ENCODE data around the gene NT5C3B.

The NT5C3B gene

DNA sequence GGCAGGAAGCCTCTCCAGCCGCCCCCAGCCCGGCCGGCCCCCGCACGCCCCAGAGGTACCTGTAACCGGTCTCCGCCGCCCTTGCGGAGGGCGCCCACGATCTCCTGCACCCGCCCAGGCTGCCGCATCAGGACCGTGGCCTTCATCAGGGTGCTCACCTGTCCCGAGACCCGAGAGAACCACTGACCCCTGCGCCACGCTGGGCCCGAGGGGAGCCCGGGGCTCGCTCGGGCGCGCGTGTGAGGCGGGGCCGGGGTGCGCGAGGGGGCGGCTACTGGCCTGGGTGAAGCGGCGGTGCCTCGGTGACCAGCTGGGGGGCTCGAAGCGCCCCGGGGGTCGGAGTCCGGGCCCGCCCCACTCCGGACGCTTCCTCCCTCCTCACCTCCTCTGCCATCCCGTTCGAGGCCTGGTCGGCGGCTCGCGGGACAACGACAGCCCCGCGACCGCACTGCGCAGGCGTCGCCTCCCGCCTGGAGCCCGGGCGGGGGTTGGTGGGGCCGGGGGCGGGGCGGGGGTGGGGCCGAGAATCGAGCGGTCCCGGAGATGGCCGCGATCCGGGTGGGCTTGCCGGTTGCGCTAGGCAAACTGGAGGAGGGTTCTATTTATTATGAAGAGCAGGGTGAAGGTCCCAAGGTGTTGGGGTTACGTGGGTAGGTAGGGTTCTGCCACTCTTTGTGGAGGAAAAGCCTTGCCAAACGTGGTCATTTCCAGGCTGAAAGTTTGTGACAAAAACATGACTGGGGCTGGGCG, at the start of gene NT5C3B:
Gene NT5C3B (minus strand): TSS at position 433 of the 750 bp plus-strand sequence. CDS start 39 bp downstream, at position 394.
- TF ChIP-seq GATA2 (IDR thresholded peaks at IDR 0.05; ENCODE audit: low read depth, low read length) (no peak), GATA3 (IDR thresholded peaks at IDR 0.05; ENCODE audit: low read depth, low read length) (no peak)

DNA sequence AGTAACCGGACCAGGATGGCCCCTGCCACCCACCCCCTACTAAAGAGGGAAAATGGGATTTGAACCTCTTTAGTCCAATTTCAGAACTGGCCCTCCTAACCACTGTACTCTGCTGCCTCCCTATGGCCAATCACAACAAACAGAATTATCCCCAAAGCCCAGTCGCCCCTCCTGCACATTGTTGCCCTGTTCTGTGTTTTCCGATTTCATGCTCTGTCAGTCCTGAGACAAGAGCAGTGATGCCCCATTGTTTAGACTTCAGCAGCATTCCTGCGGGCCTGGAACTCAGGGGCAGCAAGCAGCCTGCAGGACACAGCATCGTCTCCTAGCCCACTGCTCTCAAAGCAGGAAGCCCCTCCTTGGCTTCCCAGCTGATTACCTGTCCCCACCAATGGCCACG, 49.7 kb upstream of the NT5C3B start:
- TF ChIP-seq GATA2 (IDR thresholded peaks at IDR 0.05; ENCODE audit: low read depth, low read length) (no peak), GATA3 (IDR thresholded peaks at IDR 0.05; ENCODE audit: low read depth, low read length) (no peak)

DNA sequence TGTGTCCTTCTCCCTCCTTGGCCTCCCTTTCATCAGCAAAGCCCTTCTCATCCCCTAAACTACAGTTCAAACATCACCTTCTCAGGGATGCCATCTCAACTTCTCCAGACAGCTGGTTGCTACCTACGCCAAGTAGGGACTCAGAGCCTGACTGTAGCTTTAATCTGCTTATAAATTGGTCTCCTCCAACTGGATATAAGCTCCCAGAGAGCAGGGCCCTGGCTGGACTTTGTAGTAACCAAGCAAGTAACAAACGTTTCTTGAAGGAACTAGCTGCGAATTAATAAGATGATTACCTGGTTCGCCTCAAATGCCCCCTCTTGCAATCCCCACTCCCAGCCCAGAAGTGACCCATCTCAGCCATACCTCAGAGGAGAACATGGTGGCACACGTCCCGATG, 46.7 kb upstream of the NT5C3B start:
- TF ChIP-seq GATA3 (IDR thresholded peaks at IDR 0.05; ENCODE audit: low read depth, low read length) (no peak), GATA2 (IDR thresholded peaks at IDR 0.05; ENCODE audit: low read depth, low read length) (no peak)

DNA sequence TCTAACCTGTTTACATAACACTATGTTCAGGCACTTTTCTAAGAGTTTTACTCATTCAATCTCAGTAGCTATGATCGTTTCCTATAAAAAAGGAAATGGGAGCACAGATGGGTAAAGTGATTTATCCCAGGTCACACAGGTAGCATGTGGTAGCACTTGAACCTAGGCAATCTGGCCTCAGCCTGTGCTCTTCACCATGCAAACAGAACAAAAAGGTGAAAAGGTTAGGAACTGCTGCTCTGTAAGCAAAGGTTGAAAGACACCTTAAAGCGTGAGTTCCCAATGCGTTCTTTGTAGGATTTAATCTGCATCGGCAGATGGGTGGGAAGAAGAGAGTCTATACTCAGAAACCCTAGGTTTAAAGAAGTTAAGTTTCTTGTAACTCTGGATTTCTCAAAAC, 44.1 kb upstream of the NT5C3B start:
- TF ChIP-seq GATA3 (IDR thresholded peaks at IDR 0.05; ENCODE audit: low read depth, low read length) = no peak

DNA sequence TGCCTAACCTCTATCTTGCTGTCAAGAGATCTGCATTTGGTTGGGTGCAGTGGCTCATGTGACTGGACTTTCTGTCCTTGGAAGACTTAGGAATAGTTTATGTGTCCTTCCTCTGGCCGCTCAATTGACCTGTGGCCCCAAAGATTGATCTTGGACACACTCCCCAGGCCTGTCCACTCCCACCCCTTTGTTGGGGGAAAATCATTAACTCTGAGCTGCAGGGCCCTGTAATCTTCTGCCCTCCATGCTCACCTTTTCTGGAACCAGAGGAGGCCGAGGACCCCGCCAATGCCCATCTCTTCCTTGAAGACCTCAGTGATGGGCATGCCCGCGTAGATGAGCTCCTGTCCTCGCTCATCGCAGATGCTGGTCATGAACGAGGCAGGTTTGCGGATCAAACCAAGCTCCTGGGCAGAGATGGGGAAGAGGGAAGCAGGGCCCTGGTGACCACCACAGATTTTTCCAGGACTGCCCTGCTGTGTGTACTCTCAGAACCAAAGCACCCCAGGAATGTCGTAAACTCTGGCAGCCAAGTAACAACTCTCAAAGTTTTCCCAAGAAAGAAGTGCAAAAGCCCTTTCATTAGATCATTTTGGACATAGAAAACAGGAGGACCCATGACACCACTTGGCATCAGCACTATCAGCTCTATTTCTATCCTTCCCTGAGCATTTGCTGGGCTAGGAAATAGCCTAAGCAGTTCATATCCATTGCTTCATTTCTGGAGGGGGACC, 37.7 kb upstream of the NT5C3B start:
- TF ChIP-seq GATA3 (IDR thresholded peaks at IDR 0.05; ENCODE audit: low read depth, low read length) (no peak), GATA2 (IDR thresholded peaks at IDR 0.05; ENCODE audit: low read depth, low read length) (no peak)

DNA sequence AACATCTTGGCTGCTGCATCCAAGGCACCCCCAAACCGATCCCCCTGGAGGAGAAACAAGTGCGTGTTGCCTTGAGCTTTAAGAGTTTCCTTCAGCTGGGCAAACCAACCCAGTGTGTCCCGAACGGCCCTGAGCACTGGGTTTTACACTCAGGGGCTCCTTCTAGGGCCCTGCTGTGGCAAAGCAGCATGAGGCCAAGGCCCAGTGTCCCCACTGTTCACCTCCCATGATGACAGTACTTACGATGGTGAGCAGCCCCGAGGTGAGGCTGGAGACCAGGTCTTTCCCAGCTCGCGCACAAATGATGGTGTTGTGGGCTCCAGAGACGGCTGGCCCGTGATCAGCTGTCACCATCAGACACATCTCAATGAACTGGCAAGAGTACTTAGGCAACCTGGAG, 35.8 kb upstream of the NT5C3B start:
- TF ChIP-seq GATA2 (IDR thresholded peaks at IDR 0.05; ENCODE audit: low read depth, low read length) (no peak), GATA3 (IDR thresholded peaks at IDR 0.05; ENCODE audit: low read depth, low read length) (no peak)

DNA sequence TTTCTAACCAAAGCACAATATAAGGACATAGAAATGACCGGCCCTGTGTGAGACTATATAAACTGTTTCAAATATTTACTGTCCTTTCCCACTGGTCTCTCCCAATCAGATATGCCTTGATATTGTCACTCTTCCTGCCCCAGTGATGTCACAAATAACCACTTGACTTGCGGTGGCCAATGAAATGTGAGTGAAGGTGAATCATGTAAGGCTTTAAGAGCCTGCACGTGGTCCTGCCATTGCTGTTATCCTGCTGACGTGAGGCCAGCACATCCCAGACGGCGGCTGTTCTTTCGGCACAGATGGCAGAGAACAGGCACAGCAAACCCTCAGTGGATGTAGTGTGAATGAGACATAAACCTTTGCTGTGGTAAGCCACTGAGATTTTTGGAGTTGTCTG, 34.6 kb upstream of the NT5C3B start:
- TF ChIP-seq GATA3 (IDR thresholded peaks at IDR 0.05; ENCODE audit: low read depth, low read length) (no peak), GATA2 (IDR thresholded peaks at IDR 0.05; ENCODE audit: low read depth, low read length) (no peak)

DNA sequence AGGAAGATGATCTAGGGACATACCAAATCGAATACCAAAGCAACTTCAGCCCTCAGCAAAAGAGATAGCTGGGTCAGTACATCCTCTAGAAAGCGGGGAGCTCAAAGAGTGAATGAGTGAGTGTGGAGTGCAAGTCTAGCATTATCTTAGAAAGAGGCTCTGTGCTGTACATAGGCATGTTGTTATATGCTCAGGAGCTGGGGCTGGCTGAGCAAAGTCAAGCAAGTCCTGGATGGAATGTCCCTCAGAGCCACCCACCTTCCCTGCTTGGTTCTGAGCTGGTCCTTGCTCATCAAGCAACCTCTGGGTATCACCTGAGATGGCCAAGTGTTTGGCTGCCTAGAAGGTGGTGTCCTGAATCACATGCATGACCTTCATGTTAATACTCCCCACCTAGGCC, 34.1 kb upstream of the NT5C3B start:
- no peak for TF ChIP-seq GATA3 (IDR thresholded peaks at IDR 0.05; ENCODE audit: low read depth, low read length)
- TF ChIP-seq GATA2 (IDR thresholded peaks at IDR 0.05; ENCODE audit: low read depth, low read length) = no peak

DNA sequence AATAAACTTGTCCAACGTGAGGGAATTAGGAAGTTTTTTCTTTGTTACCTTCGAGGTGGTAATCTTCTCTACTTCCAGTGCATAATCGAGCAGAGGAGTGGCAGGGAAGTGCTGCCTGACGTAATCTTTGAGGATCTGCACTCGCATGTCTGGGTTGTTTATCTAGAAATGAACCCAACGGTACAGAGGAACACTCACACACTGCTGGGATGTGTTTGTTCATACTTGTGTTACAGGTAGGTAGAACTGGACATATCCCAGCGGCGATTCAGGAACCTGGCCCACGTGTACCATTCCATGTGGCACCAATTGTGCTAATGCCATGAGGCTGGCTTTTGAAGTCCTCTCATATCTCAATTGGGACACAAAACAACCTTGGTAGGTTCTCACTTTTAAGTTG, 33.4 kb upstream of the NT5C3B start:
- no peak for TF ChIP-seq GATA3 (IDR thresholded peaks at IDR 0.05; ENCODE audit: low read depth, low read length)
- TF ChIP-seq GATA2 (IDR thresholded peaks at IDR 0.05; ENCODE audit: low read depth, low read length) = no peak

DNA sequence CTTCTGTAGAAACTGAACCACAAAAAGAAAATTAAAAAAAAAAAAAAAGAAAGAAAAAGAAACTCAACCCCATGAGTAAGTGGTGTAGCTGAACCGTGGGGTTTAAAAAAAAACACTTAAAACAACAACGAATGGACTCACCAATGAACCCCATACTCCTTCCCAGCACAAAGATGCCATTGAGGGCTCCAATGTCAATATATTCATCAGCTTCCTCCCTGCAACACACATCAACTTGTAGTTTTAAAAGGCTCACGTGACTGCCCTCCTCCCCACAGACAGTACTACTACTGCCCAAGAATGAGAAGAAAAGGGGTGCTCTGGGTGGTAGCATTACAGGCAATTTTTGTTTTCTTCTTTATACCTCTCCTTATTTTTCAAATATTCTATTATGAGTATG, 32.5 kb upstream of the NT5C3B start:
- no peak for TF ChIP-seq GATA3 (IDR thresholded peaks at IDR 0.05; ENCODE audit: low read depth, low read length)

DNA sequence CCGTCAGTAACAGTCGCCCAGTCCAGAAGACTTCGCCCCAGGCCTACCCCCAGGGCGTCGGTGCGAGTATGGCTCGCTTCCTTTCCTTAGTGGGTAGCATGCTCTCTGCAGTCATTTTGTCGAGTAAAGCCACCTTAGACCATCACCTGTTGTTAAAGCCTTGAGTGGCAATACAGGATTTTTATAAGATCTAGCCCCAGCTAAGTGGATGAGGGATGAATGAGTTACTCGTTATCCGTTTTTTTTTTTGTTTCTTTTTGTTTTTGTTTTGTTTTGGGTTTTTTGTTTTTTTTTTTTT, 29.5 kb upstream of the NT5C3B start:
- no peak for TF ChIP-seq GATA3 (IDR thresholded peaks at IDR 0.05; ENCODE audit: low read depth, low read length)
- no peak for TF ChIP-seq GATA2 (IDR thresholded peaks at IDR 0.05; ENCODE audit: low read depth, low read length)

DNA sequence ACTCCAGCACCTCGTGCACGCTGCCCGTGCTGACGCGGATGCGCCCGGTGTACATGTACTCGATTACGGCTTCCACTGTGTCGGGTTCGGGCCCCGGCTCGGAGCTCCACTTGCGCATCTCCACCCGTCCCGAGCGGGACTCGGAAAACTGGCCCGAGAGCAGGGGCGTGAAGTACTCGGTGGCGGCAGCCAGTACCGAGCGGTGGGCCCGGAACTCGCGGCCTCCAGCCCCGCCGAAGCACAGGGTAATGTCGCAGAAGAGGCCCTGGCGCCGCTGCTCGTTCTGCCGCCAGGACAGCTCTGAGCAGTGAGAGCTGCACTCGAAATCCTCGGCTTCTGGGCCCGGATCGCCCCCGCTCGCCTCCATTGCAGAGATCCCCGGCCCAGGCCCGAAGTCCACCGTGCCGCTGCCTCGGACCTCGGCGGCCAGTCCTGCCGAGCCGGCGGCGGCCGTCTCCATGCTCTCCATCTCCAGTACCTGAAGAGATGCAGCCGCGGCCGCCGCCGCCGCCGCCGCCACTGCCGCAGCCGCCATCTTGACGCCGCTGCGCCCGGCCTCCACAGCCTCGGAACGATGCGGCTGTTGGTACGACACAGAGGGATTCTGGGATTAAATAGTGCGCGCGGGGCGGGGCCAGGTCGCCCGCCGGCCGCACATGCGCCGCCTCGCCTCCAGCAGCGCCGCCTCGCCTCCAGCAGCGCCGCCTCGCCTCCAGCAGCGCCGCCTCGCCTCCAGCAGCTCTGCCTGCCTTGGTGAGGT, 29.0 kb upstream of the NT5C3B start, which contains the start of gene KLHL11:
Gene KLHL11 (minus strand): TSS at position 588 of the 760 bp plus-strand sequence. CDS start 53 bp downstream, at position 535.
- TF ChIP-seq GATA3 (IDR thresholded peaks at IDR 0.05; ENCODE audit: low read depth, low read length) = no peak
- TF ChIP-seq GATA2 (IDR thresholded peaks at IDR 0.05; ENCODE audit: low read depth, low read length) = no peak

DNA sequence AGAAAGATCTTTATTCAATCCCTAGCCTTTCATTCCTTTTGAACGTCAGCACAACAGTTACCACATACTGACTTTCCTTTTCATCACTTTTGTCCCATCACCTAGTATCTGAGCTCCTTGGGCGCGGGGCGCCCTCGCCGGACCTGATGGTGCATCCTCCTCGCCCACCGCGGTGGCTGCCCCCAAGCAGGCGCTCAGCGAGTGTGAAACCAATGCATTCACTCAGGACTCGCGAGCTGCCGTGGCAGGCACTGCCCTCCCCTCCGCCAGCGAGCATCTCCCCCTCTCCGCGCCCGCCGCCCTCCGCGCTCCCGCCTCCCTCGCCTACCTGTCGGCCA, 28.4 kb upstream of the NT5C3B start:
- TF ChIP-seq GATA3 (IDR thresholded peaks at IDR 0.05; ENCODE audit: low read depth, low read length) = no peak
- no peak for TF ChIP-seq GATA2 (IDR thresholded peaks at IDR 0.05; ENCODE audit: low read depth, low read length)

DNA sequence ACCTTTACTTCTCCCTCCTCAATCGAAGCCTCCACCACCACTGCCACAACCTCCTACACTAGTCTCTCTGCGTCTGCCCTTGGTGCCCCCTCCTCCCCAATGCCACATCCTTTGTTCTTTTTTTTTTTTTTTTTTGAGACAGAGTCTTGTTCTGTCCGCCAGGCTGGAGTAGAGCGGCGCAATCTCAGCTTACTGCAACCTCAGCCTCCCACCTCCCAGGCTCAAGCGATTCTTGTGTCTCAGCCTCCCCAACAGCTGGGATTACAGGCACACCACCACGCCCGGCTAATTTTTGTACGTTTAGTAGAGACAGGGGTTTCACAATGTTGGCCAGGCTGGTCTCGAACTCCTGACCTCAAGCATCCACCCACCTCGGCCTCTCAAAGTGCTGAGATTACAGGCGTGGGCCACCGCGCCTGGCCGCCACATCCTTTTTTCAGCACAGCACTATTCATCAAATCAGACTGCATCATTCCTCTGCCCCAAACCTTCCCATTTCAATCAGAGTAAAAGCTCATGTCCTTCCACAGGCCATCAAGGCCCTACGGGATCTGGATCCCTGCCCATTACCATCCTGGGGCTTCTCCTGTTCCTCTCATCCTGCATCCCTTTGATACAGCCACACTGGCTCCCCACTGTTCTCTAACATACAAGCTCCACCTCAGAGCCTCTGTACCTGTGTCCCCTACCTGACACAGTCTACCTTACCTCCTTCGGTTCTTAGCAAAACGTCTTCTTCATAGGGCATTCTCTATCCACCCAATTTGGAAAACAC, 27.2 kb upstream of the NT5C3B start:
- TF ChIP-seq GATA3 (IDR thresholded peaks at IDR 0.05; ENCODE audit: low read depth, low read length) (no peak), GATA2 (IDR thresholded peaks at IDR 0.05; ENCODE audit: low read depth, low read length) (no peak)

Measured in SH-SY5Y (cell line).